ENCODE data around the gene TMEM203.

The TMEM203 gene

DNA sequence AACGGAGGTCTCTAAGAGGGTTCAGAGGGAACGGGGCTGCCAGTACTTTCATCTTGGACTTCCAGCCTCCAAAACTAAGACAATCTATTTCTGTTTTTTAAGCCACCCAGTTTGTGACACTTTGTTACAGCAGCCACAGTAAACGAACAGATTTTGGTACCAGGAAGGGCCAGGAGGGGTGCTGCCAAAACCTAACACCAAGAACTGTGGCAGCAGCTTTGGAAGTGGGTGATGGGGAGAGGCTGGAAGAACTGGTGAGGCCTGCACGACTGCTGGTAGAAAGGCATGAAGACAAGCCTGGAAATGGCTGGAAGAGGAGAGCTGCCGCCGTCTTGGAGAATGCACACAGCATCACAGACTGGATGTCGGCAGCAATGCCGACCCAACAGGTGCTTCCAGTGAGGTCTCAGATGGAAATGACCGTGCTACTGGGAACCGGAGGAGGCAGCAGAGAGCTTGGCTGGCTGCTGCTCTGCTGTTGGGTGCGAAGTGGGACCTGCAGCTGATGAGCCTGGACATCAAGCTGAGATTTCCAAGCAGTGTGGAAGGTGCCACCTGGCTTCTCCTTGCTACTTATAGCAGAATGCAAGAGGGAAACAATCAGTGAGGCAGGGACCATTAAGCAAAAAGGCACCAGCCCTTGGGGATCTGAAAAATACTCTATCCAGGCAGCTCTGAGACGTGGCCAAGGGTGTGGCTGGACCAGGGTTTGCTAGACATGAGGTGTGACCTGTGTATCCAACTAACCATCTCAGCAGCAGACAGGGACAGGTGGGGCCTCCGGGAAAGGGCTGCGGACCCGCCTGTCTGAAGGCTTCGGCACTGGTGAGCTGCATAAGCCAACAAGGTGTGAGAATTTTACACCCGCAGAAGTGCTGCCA is 28.9 kb downstream of the TMEM203 start:
- DNase-seq, result no peak

DNA sequence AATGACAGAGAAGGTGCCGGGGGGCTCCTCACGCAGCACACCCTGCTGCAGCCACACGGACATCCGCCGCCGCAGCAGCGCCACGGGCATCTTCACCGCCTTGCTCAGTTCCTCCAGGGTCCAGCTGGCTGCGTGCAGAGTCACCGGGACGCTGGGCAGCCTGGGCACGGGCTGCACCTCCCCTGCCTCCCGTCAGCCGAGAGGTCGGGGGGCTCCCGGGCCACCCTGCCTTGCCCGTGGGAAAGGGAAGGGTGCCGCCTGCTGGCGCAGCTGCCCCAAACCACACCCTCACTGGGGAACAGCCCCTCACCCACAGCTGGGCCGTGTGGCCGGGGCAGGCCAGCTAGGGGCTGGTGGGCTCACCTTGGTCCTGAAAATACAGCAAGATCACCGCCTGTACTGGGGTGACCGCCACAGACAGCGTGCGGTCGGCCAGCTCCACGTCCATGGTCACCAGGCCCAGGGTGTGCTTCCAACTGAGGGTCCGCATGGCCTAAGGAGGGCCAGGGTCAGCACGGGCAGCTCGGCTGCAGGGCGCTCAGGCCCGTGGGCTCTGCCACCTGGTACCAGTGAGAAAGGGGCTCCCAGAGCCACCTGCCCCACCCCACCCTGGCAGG is 30.0 kb downstream of the TMEM203 start:
- DNase-seq, result no peak

DNA sequence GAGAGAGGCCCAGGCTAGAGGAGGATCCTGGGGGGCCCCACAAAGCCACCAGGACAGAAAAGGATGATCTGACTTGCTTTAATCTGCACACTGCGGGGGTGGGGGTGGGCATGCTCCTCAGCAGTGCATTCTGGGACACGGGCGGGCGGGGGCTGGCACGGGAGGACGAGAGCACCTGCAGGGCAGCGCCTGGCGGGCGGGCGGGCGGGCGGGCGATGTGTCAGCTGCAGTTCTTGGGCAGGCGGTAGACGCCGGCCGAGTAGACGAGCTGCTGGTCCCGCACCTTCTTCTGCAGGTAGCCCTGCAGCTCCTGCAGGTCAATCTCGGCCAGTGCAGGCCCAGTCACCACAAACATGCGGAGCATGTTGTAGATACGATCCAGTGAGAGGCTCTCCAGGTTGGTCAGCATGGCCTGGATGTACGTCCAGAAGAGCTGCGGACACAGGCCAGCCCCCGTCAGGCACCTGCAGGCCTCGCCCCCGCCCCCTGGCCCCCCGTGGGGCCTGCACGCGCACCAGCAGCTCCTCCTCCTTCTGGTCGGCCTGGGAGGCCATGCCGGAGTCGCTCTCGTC is 30.6 kb downstream of the TMEM203 start:
- DNase-seq, result no peak

DNA sequence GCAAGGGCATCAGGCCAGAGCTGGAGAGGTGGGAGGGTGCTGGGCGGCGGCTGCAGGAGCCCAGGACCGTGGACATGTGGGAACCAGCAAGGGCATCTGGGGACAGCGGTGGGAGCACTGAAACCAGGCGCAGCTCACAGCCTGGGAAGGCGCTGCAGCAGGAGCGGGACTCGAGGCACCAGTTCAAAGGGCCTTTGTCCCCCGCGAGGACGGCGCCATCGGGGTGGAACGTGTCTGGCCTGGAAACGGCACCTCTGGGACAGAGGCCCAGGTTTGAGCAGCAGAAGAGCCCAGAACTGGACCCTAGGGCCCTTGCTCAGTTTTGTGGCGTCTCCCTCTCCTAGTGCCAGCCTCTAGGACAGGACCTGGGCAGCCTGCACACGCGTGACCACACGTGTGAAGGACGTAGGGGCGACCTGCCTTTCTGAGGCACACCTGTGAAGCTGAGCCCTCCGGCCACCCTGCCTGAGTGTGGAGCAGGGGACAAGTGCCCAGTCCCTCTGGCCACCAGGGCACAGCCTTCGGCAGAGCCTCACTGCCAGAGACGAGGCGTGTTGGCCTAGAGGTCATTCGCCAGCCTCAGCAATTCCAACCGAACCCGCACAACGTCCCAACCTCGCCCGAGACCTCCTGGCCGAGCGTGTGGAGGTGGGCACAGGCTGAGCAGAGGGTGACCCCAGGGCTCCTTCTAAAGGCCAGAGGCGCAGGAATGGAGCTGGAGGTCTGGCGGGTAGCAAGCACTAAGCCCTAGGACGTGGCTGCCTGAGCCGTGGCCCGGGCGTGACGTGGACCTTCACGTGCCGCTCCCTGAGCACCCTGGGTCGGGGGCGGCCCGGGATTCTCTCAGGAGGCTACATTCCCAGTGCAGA is 31.4 kb downstream of the TMEM203 start:
- no peak for DNase-seq

DNA sequence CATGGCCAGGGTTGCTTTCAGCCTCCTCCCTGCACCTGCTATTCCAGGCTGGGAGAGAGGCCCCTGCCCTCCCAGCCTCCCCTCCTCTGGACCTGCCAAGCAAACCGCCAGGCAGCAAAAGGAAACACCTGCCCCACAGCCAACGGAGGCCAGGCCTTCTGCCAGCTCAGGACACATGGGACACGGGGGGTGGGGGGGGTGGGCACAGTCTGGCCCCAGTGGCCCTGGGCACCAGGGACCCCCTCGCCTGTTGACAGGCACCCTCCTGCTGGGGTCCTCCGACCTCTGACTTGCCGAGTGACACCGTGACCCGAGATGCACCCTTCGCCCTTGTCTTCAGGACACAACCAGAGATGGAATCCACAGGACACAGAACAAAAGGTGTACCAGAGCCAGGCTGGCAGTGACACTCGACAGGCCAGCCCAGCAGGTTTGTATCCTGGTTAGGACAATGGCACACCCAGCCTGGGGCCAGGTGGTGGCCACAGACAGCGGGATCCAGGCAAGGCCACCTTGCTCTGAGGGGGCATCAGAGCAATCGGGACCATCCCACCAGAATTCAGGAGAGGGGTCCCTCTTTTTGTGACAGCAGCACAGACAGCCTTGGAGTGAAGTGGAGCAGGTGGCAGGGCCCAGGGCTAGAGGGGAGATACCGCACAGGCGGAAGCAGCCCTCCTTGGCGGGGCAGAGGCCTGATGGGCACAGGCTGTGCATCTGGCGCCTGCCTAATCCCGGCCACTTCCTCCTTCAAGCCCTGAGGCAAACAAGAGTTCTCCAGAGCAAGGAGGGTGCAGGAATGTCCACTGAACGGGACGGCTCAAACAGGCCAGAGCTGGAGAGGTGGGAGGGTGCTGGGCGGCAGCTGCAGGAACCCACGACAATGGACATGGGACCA is 32.3 kb downstream of the TMEM203 start:
- no peak for DNase-seq

DNA sequence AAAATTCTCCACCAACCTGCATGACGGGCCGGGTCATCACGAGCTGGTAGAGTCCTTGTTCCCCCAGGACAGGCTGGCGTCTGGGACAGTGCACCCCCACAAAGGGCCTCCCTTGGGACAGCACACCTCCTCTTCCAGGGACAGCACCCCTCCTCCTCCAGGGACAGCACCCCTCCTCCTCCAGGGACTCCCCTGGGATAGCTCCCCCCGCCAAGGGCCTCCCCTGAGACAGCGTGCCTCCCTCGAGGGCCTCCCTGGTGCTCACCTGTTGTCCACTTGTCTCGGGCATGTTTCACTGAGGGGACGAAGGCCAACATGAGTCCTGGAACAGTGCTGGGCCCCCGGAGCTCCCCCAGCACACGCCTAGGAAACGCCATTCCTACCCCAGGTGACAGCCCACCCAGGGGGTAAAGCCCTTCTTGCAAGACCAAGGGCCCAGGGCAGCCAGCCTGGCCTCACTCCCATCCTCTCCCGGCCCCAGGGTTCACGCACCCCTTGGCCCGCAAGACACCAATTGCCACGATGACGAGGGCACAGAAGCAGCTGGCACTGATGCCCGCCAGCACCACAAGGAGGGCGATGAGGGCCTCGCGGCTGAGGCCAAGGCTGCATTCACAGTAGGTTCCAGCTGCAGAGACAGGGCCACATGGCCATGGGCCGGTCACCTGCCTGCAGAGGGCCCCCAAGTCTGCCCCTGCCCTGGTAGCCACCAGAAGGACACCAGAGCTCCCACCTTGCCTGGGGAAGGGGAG is 34.1 kb downstream of the TMEM203 start:
- DNase-seq, result no peak

DNA sequence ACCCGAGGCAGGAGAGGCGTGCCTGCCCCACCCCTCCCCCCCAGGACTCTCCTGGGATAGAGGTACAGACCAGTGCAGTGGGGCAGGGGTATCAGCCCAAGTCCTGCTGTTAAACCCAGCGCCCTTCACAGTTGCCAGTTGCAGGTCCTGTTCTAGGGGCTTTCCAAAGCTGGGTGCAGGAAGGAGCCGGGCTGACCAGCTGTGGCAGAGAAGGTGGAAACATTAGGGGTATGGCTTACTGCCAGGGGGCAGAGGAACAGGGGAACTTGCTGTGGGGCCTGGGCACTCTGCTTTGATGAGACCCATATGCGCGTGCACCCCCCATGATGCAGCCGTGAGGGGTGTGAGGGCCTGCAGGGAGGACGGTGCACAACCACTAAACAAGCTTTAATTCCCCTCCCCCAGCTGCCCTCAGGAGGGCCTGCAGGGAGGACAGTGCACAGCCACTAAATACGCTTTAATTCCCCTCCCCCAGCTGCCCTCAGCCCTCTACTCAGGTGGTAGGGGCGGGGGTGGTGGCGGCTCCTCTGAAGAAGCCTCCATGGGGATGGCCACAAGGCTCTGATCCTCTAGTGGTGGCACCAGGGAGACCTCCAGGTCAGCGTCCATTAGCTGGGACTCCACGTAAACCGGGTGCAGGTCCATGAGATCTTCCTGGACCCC is 34.8 kb downstream of the TMEM203 start:
- no peak for DNase-seq

DNA sequence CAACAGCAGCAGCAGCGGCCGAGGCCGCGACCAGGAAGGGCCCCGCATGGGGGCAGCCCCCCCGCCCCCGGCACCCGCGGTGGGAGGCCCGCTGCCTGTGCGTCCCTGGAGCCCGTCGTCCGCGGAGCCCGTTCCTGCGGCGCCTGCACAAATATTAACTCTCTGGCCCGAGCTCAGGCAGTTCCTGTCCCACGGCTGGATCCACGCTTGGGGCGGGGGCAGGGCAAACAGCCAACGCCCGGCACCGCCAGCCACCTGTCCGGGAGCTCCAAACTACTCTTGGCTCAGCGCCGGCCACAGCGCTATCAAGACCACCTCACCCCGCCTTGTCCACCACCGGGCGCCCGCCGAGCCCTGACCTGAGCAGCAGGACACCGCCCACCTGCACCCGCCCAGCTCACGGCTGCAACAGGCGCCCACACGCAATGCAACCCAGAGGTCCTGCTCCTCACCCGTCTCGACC is 35.5 kb downstream of the TMEM203 start, which contains the start of gene LRRC26:
LRRC26 (minus strand) TSS at position 156 of the 463 bp plus-strand sequence; CDS start at position 48, 108 bp downstream.
- no peak for DNase-seq

DNA sequence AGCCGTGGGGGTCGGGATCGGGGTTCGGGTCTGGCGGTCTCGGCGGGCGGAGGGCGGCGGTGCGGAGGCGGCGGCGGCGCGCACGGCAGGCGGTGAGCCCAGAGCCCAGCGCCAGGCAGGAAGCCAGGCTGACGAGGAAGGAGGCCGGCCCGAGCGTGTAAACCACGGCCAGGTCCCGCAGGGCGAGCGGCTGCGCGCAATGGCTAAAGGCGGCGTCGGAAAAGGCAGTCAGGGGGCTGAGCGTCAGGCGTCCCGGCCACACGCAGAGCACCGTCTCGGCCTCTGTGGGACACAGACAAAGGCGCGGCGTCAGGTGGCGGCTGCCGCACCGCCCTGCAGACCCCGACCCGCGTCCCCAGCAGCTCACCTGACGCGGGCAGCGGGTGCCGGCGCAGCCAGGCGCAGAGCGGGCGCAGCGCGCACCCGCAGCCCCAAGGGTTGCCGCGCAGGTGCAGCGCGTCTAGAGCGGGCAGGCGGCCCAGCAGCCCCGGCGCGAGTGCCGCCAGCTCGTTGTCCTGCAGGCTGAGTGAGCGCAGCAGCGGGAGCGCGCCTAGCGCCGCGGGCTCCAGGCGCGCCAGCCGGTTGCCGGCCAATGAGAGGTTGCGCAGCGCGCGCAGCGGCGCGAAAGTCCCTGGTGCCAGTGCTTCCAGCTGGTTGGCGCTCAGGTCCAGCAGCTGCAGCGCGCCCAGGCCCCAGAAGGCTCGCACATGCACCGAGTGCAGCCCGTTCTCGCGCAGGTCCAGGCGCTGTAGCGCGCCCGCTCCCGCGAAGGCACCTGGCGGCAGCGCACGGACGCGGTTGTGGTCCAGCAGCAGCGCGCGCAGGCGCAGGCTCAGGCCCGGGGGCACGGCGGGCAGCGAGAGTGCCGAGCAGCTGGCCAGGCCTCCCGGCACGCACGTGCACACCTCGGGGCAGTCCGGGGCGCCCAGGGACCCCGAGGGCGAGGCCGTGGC is 36.3 kb downstream of the TMEM203 start:
- no peak for DNase-seq

DNA sequence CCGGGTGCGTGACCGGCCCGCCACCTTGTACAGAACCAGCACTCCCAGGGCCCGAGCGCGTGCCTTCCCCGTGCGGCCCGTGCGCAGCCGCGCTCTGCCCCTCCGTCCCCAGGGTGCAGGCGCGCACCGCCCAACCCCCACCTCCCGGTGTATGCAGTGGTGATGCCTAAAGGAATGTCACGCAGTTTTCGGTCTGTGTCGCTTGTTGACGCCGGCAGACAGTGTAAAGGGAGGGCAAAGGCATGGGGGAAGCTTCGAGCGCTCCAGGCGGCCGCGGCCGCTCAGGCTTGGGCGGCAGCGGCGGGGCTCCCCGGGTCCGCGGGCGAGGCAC is 36.9 kb downstream of the TMEM203 start:
- DNase-seq, result no peak

DNA sequence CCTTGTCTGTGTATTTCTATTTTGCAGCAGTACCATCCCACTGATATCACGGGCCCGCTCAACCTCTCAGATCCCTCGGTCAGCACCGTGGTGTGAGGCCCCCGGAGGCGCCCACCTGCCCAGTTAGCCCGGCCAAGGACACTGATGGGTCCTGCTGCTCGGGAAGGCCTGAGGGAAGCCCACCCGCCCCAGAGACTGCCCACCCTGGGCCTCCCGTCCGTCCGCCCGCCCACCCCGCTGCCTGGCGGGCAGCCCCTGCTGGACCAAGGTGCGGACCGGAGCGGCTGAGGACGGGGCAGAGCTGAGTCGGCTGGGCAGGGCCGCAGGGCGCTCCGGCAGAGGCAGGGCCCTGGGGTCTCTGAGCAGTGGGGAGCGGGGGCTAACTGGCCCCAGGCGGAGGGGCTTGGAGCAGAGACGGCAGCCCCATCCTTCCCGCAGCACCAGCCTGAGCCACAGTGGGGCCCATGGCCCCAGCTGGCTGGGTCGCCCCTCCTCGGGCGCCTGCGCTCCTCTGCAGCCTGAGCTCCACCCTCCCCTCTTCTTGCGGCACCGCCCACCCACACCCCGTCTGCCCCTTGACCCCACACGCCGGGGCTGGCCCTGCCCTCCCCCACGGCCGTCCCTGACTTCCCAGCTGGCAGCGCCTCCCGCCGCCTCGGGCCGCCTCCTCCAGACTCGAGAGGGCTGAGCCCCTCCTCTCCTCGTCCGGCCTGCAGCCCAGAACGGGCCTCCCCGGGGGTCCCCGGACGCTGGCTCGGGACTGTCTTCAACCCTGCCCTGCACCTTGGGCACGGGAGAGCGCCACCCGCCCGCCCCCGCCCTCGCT is 37.5 kb downstream of the TMEM203 start:
- no peak for DNase-seq

DNA sequence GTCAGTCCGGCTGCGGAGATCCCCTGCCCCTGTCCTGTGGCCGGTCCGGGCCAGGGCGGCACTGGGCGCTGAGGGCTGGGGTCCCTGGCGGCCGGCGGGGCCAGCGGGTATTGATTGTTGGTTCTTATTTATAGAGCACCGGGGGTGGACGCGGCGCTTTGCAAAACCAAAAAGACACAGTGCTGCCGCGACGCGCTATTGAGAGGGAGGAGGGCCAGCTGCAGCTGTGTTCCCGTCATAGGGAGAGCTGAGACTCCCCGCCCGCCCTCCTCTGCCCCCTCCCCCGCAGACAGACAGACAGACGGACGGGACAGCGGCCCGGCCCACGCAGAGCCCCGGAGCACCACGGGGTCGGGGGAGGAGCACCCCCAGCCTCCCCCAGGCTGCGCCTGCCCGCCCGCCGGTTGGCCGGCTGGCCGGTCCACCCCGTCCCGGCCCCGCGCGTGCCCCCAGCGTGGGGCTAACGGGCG is 38.1 kb downstream of the TMEM203 start:
- no peak for DNase-seq

DNA sequence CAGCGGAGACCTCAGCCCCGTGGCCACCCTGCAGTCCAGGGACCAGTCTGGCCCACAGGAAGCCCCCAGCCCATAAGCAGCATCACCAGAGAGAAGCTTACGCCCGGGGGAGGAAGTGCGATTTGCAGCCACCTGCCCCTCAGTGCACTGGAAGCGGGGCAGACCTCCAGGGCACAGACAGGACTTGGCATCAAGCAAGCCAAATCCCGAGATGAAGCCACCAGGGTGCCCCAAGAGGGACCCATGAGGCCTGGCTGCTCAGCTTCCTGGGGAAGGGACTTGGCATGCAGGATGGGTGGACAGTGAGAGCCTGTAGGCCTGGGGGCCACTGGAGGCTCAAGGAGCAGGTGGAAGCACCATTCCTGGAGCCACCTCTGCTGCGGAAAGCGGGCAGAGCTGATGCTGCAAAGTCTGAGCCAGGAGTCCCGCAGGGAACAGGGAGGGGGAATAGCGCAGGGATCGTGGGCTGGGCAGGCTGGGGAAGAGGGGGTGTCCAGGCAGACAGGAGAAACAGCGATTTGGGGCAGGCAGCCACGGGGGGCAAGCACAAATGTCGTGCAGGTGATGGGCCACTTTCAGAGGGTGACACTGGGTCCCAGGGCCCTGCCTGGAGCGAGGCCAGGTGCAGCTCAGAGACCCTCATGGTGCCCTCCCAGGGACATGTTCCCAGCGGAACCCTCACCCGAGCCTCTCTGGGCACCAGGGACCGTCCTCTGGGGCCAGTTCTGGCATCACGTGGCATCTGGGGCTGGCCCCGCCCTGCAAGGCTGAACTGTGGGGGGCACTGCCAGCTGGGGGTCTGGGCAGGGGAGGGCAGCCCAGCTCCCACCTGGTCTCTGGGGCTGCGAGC is 38.8 kb downstream of the TMEM203 start:
- no peak for DNase-seq

DNA sequence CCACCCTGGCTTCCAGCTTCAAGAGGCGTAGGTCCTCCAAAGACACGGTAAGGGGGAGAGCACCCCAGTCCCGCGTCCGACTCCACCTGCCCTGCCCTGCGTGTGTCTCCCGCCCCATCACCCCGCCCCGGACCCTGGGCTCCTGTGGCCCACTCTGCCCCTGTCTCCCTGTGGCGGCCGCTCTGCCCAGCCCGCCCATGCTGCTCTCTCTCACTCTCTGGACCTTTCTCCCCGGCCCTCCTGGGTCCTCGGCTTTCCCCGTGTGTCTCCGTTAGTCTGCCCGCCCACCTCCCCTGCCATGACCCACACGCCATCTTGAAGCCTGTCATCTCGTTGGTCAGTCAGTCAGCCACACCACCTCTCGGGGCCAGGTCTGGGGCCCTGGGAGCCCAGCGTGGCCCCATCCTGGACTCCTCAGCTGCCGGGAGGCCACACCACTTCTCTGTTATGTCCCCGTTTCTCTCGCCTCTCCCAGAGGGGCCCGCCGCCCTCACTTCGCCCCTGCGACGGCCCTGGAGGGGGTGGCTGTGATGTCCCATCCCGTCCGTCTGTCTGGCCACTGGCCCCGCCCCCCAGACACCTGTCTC is 40.1 kb downstream of the TMEM203 start:
- DNase-seq, result no peak

DNA sequence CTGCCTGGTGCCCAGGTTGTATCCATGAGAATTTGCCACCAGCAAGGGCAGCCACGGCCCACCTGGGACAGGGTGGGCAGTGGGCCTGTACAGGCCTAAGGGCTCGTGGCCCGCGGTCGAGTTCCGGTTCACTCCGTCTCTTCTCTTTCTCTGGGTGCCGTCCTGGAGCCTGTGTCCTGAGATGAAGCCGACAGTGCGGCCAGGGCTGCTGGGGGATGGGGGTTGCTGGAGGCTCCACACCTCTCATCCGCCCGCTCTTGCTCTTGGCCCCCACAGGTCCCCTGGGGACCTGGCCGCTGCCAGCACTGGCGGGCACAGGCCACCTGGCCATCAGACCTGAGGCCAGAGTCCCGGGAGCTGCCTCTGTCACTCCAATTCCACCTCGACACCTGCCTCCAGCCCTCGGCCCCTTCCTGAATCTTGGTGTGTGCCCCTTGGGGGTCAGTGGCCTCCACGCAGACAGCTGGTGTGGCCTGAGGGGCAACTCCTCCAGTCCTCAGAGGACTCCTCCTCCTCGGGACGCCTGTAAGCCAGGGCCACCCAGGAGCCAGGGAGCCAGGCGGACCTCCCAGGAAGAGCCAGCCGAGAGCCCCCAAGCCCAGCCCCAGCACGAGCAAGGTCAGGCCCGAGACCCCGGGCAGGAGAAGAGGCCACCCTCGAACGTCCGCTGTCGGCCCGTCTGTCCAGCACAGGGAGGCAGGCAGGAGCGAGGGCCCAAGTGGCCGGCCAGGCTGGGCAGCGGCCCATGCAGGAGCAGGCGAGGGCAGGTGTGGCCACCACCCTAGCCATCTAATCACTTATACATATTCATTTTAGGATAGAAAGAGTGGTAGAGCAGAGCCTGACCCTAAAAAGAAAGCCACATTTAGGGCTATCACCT is 40.8 kb downstream of the TMEM203 start:
- DNase-seq, result no peak

DNA sequence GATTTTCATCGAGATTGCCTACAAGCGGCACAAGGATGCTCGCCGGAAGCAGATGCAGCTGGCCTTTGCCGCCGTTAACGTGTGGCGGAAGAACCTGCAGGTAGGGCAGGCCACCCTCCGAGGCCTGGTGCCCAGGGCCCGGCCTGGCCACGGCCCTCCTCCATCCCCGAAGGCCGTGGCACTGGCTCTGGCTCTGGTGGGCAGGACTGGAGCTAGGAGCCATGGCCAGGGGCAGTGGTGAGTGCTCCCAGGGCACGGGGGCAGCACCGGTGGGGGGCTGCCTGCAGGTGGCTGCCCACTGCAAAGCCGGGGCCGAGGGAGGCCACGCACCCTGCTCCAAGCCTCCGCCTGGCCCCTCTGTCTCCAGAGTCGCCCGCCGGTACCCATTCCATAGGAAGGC is 41.6 kb downstream of the TMEM203 start:
- DNase-seq, result no peak
